Fibroblast of mammary gland (primary cell): Measurements from ENCODE around the gene APP.

ENCODE experiments used
- DNase-seq: peaks from one replicate; pipeline ENCODE4 v3.0.0-alpha.2; 2010; ENCODE audit warnings: low read depth
- H3K4me3 ChIP-seq: 2 replicates; pipeline ENCODE4 v1.5.1; 2011; ENCODE audit warnings: low read depth, mild to moderate bottlenecking, low read length, moderate library complexity; ENCODE audit not compliant: control insufficient read depth
- CTCF ChIP-seq: conservative IDR thresholded peaks from 2 replicates; pipeline ENCODE4 v1.5.1; 2011; ENCODE audit warnings: low read depth, low read length, inconsistent platforms; ENCODE audit not compliant: control insufficient read depth, insufficient read depth

Gene APP

GRCh38 chr21:25867061-25867460 lies 303.5 kb downstream of the APP start:
- no peak overlapping the region for H3K4me3 ChIP-seq
- no peak for DNase-seq
- no peak for TF ChIP-seq CTCF

- no peak for DNase-seq
- TF ChIP-seq CTCF, result no peak
- no peak overlapping the region for H3K4me3 ChIP-seq
These were observed 306.8 kb downstream of the APP start for GRCh38 chr21:25863747-25864146.

- no peak for DNase-seq
- no peak overlapping the region for H3K4me3 ChIP-seq
- no peak for TF ChIP-seq CTCF
These were observed 307.5 kb downstream of the APP start for GRCh38 chr21:25863031-25863430.

- H3K4me3 ChIP-seq, result no peak overlapping the region
- DNase-seq, result peak; percentile 47
These were observed 308.0 kb downstream of the APP start for GRCh38 chr21:25862596-25862995.

GRCh38 chr21:25862112-25862511 lies 308.5 kb downstream of the APP start:
- H3K4me3 ChIP-seq, result no peak overlapping the region
- TF ChIP-seq CTCF, result no peak
- DNase-seq, result no peak

More at GRCh38 chr21:25862596-25862995, 308.0 kb downstream of the APP start:
- TF ChIP-seq CTCF, result peak; percentile 89

GRCh38 chr21:25859235-25859929 lies 311.2 kb downstream of the APP start:
- no peak for TF ChIP-seq CTCF
- H3K4me3 ChIP-seq, result no peak overlapping the region
- DNase-seq, result no peak
